SK-N-SH (cell line): ENCODE data around the gene IGF2R. TPM values are rescaled to one million over a fixed set of nuclear protein-coding genes. Genes with fewer than 3 reads are reported as not detected.

Source experiments
- CTCF ChIA-PET: fragments of 300-600, 350-600 bp; formaldehyde crosslinking; extraction: SDS; loops from one replicate; lab custom pipeline; 2021; lab: Yijun Ruan, JAX
- POLR2A ChIA-PET: fragments of 350-600 bp; sonication (Branson Sonifier 250); formaldehyde crosslinking; extraction: SDS; loops from one replicate; lab custom pipeline; 2020; ENCODE audit warnings: antibody characterized with exemption, inconsistent platforms; lab: Yijun Ruan, JAX
- DNase-seq: peaks from one replicate; pipeline ENCODE4 v3.0.0; 2012
- H2AFZ ChIP-seq: fragments of 200-600 bp; sonication (generic); 2 replicates; pipeline ENCODE4 v1.8.1; 2016; ENCODE audit warnings: antibody characterized with exemption, mild to moderate bottlenecking, low read depth
- H3F3A ChIP-seq: fragments of 200-600 bp; sonication (generic); replicated peaks from 2 replicates; pipeline ENCODE3; 2016; ENCODE audit warnings: antibody characterized with exemption, mild to moderate bottlenecking; ENCODE audit not compliant: insufficient read depth
- H3K27ac ChIP-seq, 2 experiments: fragments of 200-500 bp in 1 of 2; fragments of 200-600 bp in 1 of 2; sonication (Bioruptor generic) in 1 of 2; sonication (generic), shearing (Covaris generic) in 1 of 2; 2 replicates each; pipeline versions ENCODE4 v1.5.1 to v1.6.1; 2014 to 2016; ENCODE audit warnings: low read depth in 2 of 2, inconsistent platforms in 1 of 2, low read length in 1 of 2, mild to moderate bottlenecking in 1 of 2, mixed read lengths in 1 of 2
- H3K27me3 ChIP-seq: fragments of 200-600 bp; sonication (generic), shearing (Covaris generic); 2 replicates; pipeline ENCODE4 v1.6.1; 2016; ENCODE audit warnings: mixed run types; ENCODE audit not compliant: insufficient read depth
- H3K36me3 ChIP-seq, 2 experiments: fragments of 200-500 bp in 1 of 2; fragments of 200-600 bp in 1 of 2; sonication (Bioruptor generic) in 1 of 2; sonication (generic) in 1 of 2; replicated peaks in 1 of 2; 2 replicates each; pipeline versions ENCODE3 to v1.5.1; 2014 to 2016; ENCODE audit warnings: low read length in 1 of 2, mild to moderate bottlenecking in 1 of 2; ENCODE audit not compliant: insufficient read depth in 2 of 2, control insufficient read depth in 1 of 2
- H3K4me1 ChIP-seq, 2 experiments: fragments of 200-500 bp in 1 of 2; fragments of 200-600 bp in 1 of 2; sonication (Bioruptor generic) in 1 of 2; sonication (generic), shearing (Covaris generic) in 1 of 2; 2 replicates each; pipeline versions ENCODE4 v1.5.1 to v1.6.1; 2014 to 2016; ENCODE audit warnings: low read depth in 1 of 2, low read length in 1 of 2, mixed run types in 1 of 2; ENCODE audit not compliant: insufficient read depth in 2 of 2, control insufficient read depth in 1 of 2
- H3K4me2 ChIP-seq: fragments of 200-600 bp; sonication (generic), shearing (Covaris generic); 2 replicates; pipeline ENCODE4 v1.6.1; 2017; ENCODE audit warnings: mixed run types
- H3K4me3 ChIP-seq, 2 experiments: fragments of 200-500 bp in 1 of 2; fragments of 200-600 bp in 1 of 2; sonication (Bioruptor generic) in 1 of 2; sonication (generic), shearing (Covaris generic) in 1 of 2; 2 replicates each; pipeline versions ENCODE4 v1.5.1 to v1.8.1; 2014 to 2016; ENCODE audit warnings: low read depth in 2 of 2, inconsistent platforms in 1 of 2, low read length in 1 of 2, mild to moderate bottlenecking in 1 of 2, mixed read lengths in 1 of 2, moderate library complexity in 1 of 2
- H3K79me2 ChIP-seq: fragments of 200-600 bp; sonication (generic); 2 replicates; pipeline ENCODE4 v1.8.1; 2017; ENCODE audit warnings: mild to moderate bottlenecking; ENCODE audit not compliant: insufficient read depth
- H3K9ac ChIP-seq: fragments of 200-600 bp; sonication (generic); 2 replicates; pipeline ENCODE4 v1.6.1; 2017; ENCODE audit warnings: mixed run types
- H3K9me2 ChIP-seq: fragments of 200-600 bp; sonication (generic); 2 replicates; pipeline ENCODE4 v1.6.1; 2017; ENCODE audit warnings: mixed run types
- H3K9me3 ChIP-seq: fragments of 200-600 bp; sonication (generic); 2 replicates; pipeline ENCODE4 v1.6.1; 2017; ENCODE audit warnings: mixed run types, mild to moderate bottlenecking, moderate library complexity
- H4K20me1 ChIP-seq: fragments of 200-600 bp; sonication (generic); 2 replicates; pipeline ENCODE4 v1.6.1; 2017; ENCODE audit warnings: mild to moderate bottlenecking, mixed run types; ENCODE audit not compliant: insufficient read depth
- ELF1 ChIP-seq: IDR thresholded peaks from 2 replicates; pipeline ENCODE4 v1.4.0; 2012
- EP300 ChIP-seq, 2 experiments: IDR thresholded peaks; 2 replicates each; pipeline versions ENCODE4 v1.4.0 to v1.6.1; 2012; ENCODE audit warnings: borderline replicate concordance in 1 of 2, low read depth in 1 of 2, low read length in 1 of 2
- FOXJ3 ChIP-seq: sonication (generic); formaldehyde crosslinking; IDR thresholded peaks from 2 replicates; pipeline ENCODE4 v1.5.1; 2020; ENCODE audit warnings: mild to moderate bottlenecking, missing genetic modification reagents
- GATA2 ChIP-seq: sonication (generic); formaldehyde crosslinking; IDR thresholded peaks from 2 replicates; pipeline ENCODE4 v1.5.0; 2020; ENCODE audit warnings: mild to moderate bottlenecking, missing genetic modification reagents
- JUND ChIP-seq: IDR thresholded peaks from 2 replicates; pipeline ENCODE4 v1.4.0; 2012
- MEF2A ChIP-seq: IDR thresholded peaks from 2 replicates; pipeline ENCODE4 v1.4.0; 2012; ENCODE audit warnings: low read depth, borderline replicate concordance
- NFIC ChIP-seq: IDR thresholded peaks from 2 replicates; pipeline ENCODE4 v1.4.0; 2012; ENCODE audit warnings: borderline replicate concordance
- TAF1 ChIP-seq: IDR thresholded peaks from 2 replicates; pipeline ENCODE4 v1.6.1; 2012; ENCODE audit warnings: low read depth, mild to moderate bottlenecking, low read length, moderate library complexity, borderline replicate concordance
- TEAD4 ChIP-seq: IDR thresholded peaks from 2 replicates; pipeline ENCODE4 v1.4.0; 2012; ENCODE audit warnings: mild to moderate bottlenecking, borderline replicate concordance; ENCODE audit not compliant: insufficient read depth
- YY1 ChIP-seq: IDR thresholded peaks from 2 replicates; pipeline ENCODE4 v1.4.0; 2012; ENCODE audit warnings: low read depth, mild to moderate bottlenecking
- WGBS: methylation state at CpG from one replicate; pipeline ENCODE4 v1.1.6; 2017; ENCODE audit warnings: low lambda C conversion rate; 5-methylcytosine and 5-hydroxymethylcytosine counted together
- polyA plus RNA-seq, 3 experiments: library from polyadenylated mRNA; depleted of rRNA; stranded (reverse); fragments of >200 nt; gene quantifications; 2 replicates each; pipeline ENCODE4 v1.2.3, GENCODE V29; 2012
- TF ChIP-seq, protein P1 (sequence below): IDR thresholded peaks from 2 replicates; pipeline ENCODE4 v1.6.1; 2012; ENCODE audit warnings: mild to moderate bottlenecking, low read depth, low read length, moderate library complexity
- TF ChIP-seq, protein P2 (sequence below): IDR thresholded peaks from 2 replicates; pipeline ENCODE4 v1.4.0; 2012; ENCODE audit warnings: low read depth
- TF ChIP-seq, protein P3 (sequence below): IDR thresholded peaks from 2 replicates; pipeline ENCODE4 v1.4.0; 2012; ENCODE audit warnings: low read depth, borderline replicate concordance
- TF ChIP-seq, protein P4 (sequence below): IDR thresholded peaks from 2 replicates; pipeline ENCODE4; 2012
- TF ChIP-seq, protein P5 (sequence below): fragments of 200-600 bp; sonication (generic); IDR thresholded peaks from 2 replicates; pipeline ENCODE4 v1.6.1; 2017; ENCODE audit warnings: antibody characterized with exemption, mild to moderate bottlenecking, moderate library complexity

Gene IGF2R
- polyA plus RNA-seq, 1 of the 3 experiments (the other 2 are of a cell fraction) = 45.0 TPM

DNA sequence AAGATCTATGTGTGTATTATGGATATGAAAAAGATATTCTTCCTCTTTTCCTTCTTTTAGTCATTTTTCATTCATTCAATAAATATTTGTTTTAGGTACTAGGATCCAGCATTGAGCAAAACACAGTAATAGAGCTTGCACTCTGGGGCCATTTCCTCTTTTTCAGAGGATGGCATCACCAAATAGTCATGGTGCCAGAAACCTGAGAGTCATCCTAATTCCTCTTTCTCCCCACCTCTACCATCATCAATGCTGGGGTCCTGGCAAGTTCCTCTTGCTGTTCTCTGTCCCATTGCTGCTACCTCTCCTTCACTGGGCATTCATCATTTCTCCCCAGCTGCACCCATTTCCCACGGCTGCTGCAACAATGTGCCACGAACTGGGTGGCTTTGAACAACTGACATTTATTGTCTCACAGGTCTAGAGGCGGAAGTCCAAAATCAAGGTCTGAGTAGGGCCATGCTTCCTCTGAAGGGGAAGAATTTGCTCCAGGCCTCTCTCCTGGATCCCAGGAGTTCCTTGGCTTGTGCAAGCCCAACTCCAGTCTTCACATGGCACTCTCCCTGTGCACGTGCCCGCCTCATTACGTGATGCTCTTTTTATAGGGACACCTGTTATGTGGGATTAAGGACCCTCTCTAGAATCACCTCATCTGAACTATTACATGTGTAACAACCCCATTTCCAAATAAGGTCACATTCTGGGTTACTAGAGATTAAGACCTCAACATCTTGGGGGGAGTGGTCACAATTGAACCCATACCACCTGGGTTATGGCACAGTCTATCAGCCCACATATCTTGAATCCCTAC lies 9.5 kb upstream of the IGF2R start:
- Histone ChIP-seq H4K20me1 (no peaks in the 10 kb centered on the region), H3K36me3 (no peaks in the 10 kb centered on the region), H3K27me3 (no peaks in the 10 kb centered on the region; the same call in 1 of the 2 replicates), H3K4me1 (no peaks in the 10 kb centered on the region), H3K27ac (no peak overlapping the region), H2AFZ (no peak overlapping the region), H3K9me2 (no peaks in the 10 kb centered on the region), H3K9me3 (no peaks in the 10 kb centered on the region), H3K9ac (no peak overlapping the region), H3K79me2 (no peaks in the 10 kb centered on the region), H3F3A (no peaks in the 10 kb centered on the region), H3K4me3 (no peak overlapping the region), H3K4me2 (no peak overlapping the region)
- POLR2A ChIA-PET = no interaction called here
- 26% methylated on average over 6 of the region's 6 CpGs for WGBS
- TF ChIP-seq NFIC (no peak), TAF1 (no peak), JUND (no peak), ELF1 (no peak), TEAD4 (no peak), YY1 (no peak), MEF2A (no peak), GATA2 (no peak)
- TF ChIP-seq, protein P1, sequence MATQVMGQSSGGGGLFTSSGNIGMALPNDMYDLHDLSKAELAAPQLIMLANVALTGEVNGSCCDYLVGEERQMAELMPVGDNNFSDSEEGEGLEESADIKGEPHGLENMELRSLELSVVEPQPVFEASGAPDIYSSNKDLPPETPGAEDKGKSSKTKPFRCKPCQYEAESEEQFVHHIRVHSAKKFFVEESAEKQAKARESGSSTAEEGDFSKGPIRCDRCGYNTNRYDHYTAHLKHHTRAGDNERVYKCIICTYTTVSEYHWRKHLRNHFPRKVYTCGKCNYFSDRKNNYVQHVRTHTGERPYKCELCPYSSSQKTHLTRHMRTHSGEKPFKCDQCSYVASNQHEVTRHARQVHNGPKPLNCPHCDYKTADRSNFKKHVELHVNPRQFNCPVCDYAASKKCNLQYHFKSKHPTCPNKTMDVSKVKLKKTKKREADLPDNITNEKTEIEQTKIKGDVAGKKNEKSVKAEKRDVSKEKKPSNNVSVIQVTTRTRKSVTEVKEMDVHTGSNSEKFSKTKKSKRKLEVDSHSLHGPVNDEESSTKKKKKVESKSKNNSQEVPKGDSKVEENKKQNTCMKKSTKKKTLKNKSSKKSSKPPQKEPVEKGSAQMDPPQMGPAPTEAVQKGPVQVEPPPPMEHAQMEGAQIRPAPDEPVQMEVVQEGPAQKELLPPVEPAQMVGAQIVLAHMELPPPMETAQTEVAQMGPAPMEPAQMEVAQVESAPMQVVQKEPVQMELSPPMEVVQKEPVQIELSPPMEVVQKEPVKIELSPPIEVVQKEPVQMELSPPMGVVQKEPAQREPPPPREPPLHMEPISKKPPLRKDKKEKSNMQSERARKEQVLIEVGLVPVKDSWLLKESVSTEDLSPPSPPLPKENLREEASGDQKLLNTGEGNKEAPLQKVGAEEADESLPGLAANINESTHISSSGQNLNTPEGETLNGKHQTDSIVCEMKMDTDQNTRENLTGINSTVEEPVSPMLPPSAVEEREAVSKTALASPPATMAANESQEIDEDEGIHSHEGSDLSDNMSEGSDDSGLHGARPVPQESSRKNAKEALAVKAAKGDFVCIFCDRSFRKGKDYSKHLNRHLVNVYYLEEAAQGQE = no peak
- TF ChIP-seq, protein P2, sequence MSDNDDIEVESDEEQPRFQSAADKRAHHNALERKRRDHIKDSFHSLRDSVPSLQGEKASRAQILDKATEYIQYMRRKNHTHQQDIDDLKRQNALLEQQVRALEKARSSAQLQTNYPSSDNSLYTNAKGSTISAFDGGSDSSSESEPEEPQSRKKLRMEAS = no peak
- TF ChIP-seq, protein P3, sequence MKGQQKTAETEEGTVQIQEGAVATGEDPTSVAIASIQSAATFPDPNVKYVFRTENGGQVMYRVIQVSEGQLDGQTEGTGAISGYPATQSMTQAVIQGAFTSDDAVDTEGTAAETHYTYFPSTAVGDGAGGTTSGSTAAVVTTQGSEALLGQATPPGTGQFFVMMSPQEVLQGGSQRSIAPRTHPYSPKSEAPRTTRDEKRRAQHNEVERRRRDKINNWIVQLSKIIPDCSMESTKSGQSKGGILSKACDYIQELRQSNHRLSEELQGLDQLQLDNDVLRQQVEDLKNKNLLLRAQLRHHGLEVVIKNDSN = no peak
- DNase-seq = no peak
- CTCF ChIA-PET = no interaction called here

DNA sequence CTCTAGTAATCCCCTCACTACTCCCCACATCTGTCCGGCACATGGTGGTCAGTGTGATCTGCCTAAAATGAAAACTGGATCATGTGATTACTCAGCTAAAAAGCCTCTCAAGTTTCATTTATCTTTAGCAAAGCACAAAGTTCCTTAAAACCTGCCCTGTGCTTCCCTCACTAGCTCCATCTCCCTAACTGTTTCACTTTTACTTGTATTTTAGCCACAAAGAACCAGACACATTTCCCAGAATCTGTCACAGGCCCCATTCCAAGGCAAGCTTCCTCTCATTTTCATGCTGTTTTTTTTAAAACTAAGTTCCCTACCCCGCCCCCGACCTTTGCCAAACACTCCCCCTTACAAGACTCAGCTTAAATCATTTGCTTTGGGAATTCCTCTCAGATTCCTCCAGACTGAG lies 8.9 kb upstream of the IGF2R start:
- Histone ChIP-seq H3K27ac (no peak overlapping the region), H3K36me3 (no peaks in the 10 kb centered on the region), H3K27me3 (no peaks in the 10 kb centered on the region; the same call in 1 of the 2 replicates), H3K9ac (no peak overlapping the region), H3K79me2 (no peaks in the 10 kb centered on the region), H3K4me3 (no peak overlapping the region), H3K4me1 (no peaks in the 10 kb centered on the region), H3K9me2 (no peaks in the 10 kb centered on the region), H3K4me2 (no peak overlapping the region), H3F3A (no peaks in the 10 kb centered on the region), H2AFZ (no peak overlapping the region), H3K9me3 (no peaks in the 10 kb centered on the region), H4K20me1 (no peaks in the 10 kb centered on the region)
- ChIA-PET POLR2A (no interaction called here), CTCF (no interaction called here)
- WGBS = 27% methylated on average over 3 of the region's 3 CpGs
- no peak for DNase-seq
- no peak for TF ChIP-seq GATA2
- TF ChIP-seq, protein P4, sequence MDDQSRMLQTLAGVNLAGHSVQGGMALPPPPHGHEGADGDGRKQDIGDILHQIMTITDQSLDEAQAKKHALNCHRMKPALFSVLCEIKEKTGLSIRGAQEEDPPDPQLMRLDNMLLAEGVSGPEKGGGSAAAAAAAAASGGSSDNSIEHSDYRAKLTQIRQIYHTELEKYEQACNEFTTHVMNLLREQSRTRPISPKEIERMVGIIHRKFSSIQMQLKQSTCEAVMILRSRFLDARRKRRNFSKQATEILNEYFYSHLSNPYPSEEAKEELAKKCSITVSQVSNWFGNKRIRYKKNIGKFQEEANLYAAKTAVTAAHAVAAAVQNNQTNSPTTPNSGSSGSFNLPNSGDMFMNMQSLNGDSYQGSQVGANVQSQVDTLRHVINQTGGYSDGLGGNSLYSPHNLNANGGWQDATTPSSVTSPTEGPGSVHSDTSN = no peak
- TF ChIP-seq EP300 (IDR thresholded peaks at IDR 0.05; ENCODE audit: borderline replicate concordance in 1 of 2, low read depth in 1 of 2, low read length in 1 of 2) = no peak
- TF ChIP-seq, protein P5, sequence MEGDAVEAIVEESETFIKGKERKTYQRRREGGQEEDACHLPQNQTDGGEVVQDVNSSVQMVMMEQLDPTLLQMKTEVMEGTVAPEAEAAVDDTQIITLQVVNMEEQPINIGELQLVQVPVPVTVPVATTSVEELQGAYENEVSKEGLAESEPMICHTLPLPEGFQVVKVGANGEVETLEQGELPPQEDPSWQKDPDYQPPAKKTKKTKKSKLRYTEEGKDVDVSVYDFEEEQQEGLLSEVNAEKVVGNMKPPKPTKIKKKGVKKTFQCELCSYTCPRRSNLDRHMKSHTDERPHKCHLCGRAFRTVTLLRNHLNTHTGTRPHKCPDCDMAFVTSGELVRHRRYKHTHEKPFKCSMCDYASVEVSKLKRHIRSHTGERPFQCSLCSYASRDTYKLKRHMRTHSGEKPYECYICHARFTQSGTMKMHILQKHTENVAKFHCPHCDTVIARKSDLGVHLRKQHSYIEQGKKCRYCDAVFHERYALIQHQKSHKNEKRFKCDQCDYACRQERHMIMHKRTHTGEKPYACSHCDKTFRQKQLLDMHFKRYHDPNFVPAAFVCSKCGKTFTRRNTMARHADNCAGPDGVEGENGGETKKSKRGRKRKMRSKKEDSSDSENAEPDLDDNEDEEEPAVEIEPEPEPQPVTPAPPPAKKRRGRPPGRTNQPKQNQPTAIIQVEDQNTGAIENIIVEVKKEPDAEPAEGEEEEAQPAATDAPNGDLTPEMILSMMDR = no peak
- TF ChIP-seq NFIC = no peak
- TF ChIP-seq FOXJ3 (CRISPR knock-in tag) = no peak
